DMS53 (cell line): ENCODE measurements around the gene CST5.
"Not testable (repeated sequence)": the region's sequence is repeated elsewhere in the genome, so short reads cannot be mapped to it uniquely, and the experiment has no call there.

Experiments
- DNase-seq: peaks from one replicate; lab custom pipeline; 2025; lab: John Stamatoyannopoulos, UW

Gene CST5

GRCh38 chr20:23841693-23842092, 37.9 kb downstream of the CST5 start:
- DNase-seq, result no peak

GRCh38 chr20:23835716-23836115, 43.8 kb downstream of the CST5 start:
- DNase-seq, result no peak

GRCh38 chr20:23832775-23833513, 46.6 kb downstream of the CST5 start:
- DNase-seq, result no peak

GRCh38 chr20:23831961-23832360, 47.6 kb downstream of the CST5 start:
- DNase-seq, result not testable (repeated sequence)

GRCh38 chr20:23826541-23827021, 53.0 kb downstream of the CST5 start, which contains the start of gene CST2:
CST2 (minus strand) TSS chr20:23826729; CDS start chr20:23826660, 69 bp downstream.
- DNase-seq, result no peak
